Activated T-cell treated with anti-CD3 and anti-CD28 coated beads for 1 hour (primary cell): ENCODE results near the gene CBX4.

Experiments used
- DNase-seq: peaks from one replicate; pipeline ENCODE4 v3.0.0-alpha.2; 2020; ENCODE audit warnings: low read depth

CBX4 gene

DNA sequence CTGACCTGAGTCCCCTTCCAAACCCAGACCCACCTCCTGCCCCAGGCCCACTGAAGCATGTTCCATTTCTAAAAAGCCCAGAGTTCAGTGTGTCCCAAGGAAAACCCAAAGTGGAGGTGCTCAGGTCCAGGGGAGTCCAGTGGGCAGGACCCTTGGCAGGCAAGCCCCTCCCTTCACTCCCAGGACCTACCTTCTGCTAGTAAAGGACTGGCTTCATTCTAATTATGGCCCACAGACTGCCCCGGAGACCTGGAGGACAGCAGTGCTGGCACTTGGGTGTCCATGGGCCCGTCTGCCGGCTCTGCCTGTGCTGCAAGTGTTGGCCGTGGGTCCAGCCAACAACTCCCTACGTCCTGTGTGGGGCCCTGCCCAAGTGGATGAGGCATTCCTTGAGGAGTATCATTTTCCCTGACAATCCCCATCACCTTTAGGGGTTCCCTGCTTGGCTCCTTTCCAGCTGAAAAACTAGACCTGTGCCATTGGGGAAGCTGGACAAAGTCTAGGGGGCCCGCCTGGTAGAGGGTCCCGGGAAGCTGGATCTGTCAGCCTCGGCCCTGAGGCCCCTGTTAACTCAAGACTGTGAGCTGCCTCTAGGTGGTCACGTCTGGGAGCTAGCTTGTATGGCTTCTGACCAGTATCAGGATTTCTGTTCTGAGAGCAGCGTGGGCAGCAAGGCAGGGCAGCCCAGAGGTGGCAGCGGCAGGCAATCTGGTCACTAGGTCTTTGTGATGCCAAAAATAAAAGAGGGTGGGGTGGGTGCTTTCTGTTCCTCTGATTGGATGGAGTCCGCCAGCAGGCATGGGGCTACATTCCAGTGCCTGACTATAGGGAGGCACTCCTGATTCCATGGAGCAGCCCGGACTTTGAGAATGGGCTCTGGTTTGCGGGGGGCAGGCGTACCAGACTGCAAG lies 53.1 kb downstream of the CBX4 start:
- DNase-seq: no peak

DNA sequence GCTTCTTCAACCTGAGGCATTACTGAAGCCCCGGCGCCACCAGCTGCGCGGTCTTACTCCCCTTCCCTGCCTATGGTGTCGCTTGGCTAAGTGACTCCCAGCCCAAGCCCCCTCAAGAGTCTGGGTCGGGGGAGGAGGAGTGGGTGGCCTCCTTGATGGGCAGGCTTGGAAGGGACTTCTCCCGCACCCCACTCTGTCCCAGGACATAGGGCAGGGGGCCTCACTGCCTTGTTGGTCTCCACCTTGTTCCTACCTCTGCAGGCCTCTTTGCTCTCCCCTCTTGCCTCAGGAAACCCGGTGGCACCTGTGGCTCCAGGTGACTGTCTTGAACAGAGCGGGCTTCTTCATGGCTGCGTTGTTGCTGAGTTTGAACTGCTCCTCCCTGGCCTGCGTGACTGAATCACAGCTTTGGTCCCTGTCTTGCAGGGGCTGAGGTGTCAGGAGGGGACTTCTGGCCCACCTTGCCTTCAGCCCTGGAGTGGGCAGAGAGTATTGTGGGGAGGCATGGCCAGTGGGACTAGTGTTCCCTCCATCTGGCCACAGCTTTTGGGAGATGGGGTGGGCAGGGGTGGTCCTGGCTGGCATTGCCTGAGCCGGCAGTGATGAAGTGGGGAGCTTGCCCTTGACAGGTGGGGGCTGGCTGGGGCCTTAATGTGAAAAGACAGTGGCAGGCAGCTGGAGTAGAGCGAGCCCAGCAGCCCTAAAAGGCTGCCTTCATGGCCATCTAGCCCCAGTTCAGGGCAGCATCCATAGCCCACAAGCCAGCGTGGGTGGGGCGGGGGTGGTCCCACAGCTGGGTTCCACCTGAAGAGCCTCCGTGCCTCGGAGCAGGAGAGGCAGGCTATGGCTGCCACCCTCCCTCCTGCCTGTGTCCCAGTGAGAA lies 54.0 kb downstream of the CBX4 start:
- DNase-seq: no peak

DNA sequence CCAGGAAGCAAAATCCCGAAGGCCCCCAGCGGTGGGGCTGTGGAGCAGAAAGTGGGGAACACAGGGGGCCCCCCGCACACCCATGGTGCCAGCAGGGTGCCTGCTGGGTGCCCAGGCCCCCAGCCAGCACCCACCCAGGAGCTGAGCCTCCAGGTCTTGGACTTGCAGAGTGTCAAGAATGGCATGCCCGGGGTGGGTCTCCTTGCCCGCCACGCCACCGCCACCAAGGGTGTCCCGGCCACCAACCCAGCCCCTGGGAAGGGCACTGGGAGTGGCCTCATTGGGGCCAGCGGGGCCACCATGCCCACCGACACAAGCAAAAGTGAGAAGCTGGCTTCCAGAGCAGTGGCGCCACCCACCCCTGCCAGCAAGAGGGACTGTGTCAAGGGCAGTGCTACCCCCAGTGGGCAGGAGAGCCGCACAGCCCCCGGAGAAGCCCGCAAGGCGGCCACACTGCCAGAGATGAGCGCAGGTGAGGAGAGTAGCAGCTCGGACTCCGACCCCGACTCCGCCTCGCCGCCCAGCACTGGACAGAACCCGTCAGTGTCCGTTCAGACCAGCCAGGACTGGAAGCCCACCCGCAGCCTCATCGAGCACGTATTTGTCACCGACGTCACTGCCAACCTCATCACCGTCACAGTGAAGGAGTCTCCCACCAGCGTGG lies 54.8 kb downstream of the CBX4 start:
- no peak for DNase-seq

DNA sequence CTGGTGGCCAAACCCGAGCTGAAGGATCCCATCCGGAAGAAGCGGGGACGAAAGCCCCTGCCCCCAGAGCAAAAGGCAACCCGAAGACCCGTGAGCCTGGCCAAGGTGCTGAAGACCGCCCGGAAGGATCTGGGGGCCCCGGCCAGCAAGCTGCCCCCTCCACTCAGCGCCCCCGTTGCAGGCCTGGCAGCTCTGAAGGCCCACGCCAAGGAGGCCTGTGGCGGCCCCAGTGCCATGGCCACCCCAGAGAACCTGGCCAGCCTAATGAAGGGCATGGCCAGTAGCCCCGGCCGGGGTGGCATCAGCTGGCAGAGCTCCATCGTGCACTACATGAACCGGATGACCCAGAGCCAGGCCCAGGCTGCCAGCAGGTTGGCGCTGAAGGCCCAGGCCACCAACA lies 55.3 kb downstream of the CBX4 start:
- DNase-seq: no peak
